B cell (primary cell): Measurements from ENCODE around the gene CABLES1.

Experiments
- CTCF ChIP-seq: fragments of 200-600 bp; IDR thresholded peaks from one replicate; pipeline ENCODE4 v1.8.0; 2022; ENCODE audit warnings: antibody characterized with exemption, mild to moderate bottlenecking
- EZH2 ChIP-seq: IDR thresholded peaks from 2 replicates; pipeline ENCODE4 v1.6.1; 2012; ENCODE audit warnings: borderline replicate concordance, low read depth, mild to moderate bottlenecking, moderate library complexity, low read length; ENCODE audit not compliant: insufficient read depth, poor library complexity, severe bottlenecking

DNA sequence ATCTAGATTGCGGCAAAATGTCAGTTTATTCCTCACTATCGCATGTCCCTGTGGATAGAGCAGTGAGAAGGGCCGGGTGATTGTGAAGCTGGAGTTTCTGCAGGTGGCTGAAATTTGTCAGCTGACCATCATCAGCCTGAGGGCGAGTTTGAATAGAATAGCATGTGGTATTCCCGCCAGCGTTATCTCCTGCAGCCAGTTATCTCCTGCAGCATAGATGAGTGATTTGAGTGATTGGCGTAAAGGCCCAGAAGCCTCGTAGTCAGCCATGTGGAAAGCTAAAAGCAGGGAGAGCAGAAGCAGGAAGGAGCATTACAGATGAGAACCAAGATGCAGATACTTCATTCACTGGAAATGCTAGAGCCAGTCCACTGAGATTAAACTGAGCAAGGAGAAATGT lies 65.5 kb downstream of the CABLES1 start:
- no peak for TF ChIP-seq CTCF
- no peak for TF ChIP-seq EZH2
